Anterior cingulate cortex (tissue), 58 donors: ENCODE results near the gene MBD3.

Experiments
- DNase-seq, 58 donors: peaks; one replicate each; lab custom pipeline; 2025; lab: John Stamatoyannopoulos, UW

The MBD3 gene

DNA sequence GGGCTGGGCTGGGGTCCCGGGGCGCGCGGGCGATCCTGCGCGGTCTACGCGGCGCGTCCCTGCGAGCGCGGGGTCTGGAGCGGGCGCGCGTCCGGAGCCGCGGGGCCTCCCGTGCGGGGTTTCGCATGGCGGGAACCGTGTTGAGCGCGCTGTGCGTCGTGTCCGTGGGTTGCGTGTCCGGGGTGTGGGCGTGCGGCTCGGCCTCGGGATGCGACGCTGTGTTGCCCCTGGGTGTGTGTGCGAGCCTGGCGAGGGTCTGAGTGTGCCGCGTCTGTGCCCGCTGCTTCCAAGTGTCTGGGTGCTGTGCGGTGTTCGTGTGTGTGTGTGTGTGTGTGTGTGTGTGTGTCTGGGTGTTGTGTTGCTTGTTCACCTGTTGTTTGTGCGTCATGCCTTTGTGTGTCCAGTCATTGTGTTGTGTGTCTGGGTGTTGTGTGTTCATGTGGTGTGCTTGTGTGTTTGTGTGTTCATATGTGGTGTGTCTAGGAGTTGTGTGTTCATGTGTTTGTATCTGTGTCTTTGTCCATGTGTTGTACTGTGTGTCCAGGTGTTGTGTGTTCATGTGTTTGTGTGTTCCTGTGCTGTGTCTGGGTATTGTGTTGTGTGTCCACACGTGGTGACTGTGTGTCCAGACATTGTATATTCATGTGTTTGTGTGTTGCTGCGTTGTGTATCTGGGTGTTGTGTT, 68.2 kb downstream of the MBD3 start:
- no peak for DNase-seq
